Stomach (tissue), 9 donors: ENCODE results near the gene CHD1. TPM values are rescaled to one million over a fixed set of nuclear protein-coding genes. Genes with fewer than 3 reads are reported as not detected.

ENCODE experiments used
- DNase-seq, 2 donors: peaks; one replicate each; pipeline versions ENCODE4 v3.0.0 to v3.0.0-alpha.2; 2013 to 2019
- H3K27ac ChIP-seq, 5 donors: fragments of 200-600 bp in 4 of 5; sonication (generic) in 4 of 5; one replicate each; pipeline ENCODE4 v1.5.1; 2013 to 2019; ENCODE audit warnings: mild to moderate bottlenecking in 1 of 5, moderate library complexity in 1 of 5
- H3K27me3 ChIP-seq, 3 donors: fragments of 200-600 bp; sonication (generic); one replicate each; pipeline ENCODE4 v1.5.1; 2017 to 2019; ENCODE audit warnings: mixed run types in 1 of 3
- H3K36me3 ChIP-seq, 4 donors: fragments of 200-600 bp; sonication (generic); 1 replicate in 3 of 4; 2 replicates in 1 of 4; pipeline ENCODE4 v1.5.1; 2016 to 2019
- H3K4me1 ChIP-seq, 4 donors: fragments of 200-600 bp; sonication (generic); one replicate each; pipeline ENCODE4 v1.5.1; 2016 to 2019
- H3K4me3 ChIP-seq, 4 donors: fragments of 200-600 bp; sonication (generic) in 3 of 4; one replicate each; pipeline ENCODE4 v1.5.1; 2016 to 2019; ENCODE audit warnings: mild to moderate bottlenecking in 1 of 4
- H3K9me3 ChIP-seq, 4 donors: fragments of 200-600 bp; sonication (generic); one replicate each; pipeline ENCODE4 v1.5.1; 2016 to 2019
- EP300 ChIP-seq: sonication (generic); formaldehyde crosslinking; IDR thresholded peaks from one replicate; pipeline ENCODE4 v1.6.1; 2017; ENCODE audit warnings: antibody characterized with exemption
- POLR2A ChIP-seq, 4 donors: fragments of 450-650 bp; IDR thresholded peaks; one replicate each; pipeline ENCODE4 v1.6.1; 2016; ENCODE audit warnings: antibody characterized with exemption in 4 of 4, control low read depth in 2 of 4, mild to moderate bottlenecking in 1 of 4, moderate library complexity in 1 of 4
- POLR2AphosphoS5 ChIP-seq, 3 donors: sonication (generic); formaldehyde crosslinking; IDR thresholded peaks; one replicate each; pipeline ENCODE4 v1.6.1; 2016; ENCODE audit warnings: antibody characterized with exemption in 3 of 3
- WGBS, 5 donors: extraction: QIAGEN DNeasy Blood & Tissue Kit in 3 of 5; methylation state at CpG; one replicate each; pipeline versions ENCODE4 v1.1.5 to v1.1.7; 2013 to 2018; 5-methylcytosine and 5-hydroxymethylcytosine counted together
- intact Hi-C: fragments of 100-400 bp; cut with DNase I; formaldehyde crosslinking; loops from one replicate; pipeline ENCODE4 v1.15.1; 2023; ENCODE audit warnings: low total_unique reads
- polyA plus RNA-seq, 3 donors: library from polyadenylated mRNA; stranded (reverse); fragments of 200-250 nt; gene quantifications; one replicate each; pipeline ENCODE4 v1.2.3, GENCODE V29; 2013
- total RNA-seq, 5 donors: library from RNA; depleted of rRNA; stranded (reverse); fragments of >200 nt; gene quantifications; one replicate each; pipeline versions ENCODE4 v1.1.0 to v1.2.3, GENCODE V29; 2014 to 2016
- TF ChIP-seq, protein P1 (sequence below), 7 experiments: fragments of 450-650 bp in 4 of 7; fragments of 200-600 bp in 3 of 7; sonication (generic) in 3 of 7; IDR thresholded peaks; one replicate each; pipeline ENCODE4 v1.5.1; 2016 to 2019; ENCODE audit warnings: antibody characterized with exemption in 7 of 7, control low read depth in 2 of 7, mild to moderate bottlenecking in 1 of 7
- donor health status: healthy with polysubstance abuse.
- donor health status: Bipolar disorder and iron deficiency.
- donor health status: healthy.

CHD1 gene
- total and polyA plus RNA-seq, 8 donors: 8.0 to 119 (median 36.2) TPM

DNA sequence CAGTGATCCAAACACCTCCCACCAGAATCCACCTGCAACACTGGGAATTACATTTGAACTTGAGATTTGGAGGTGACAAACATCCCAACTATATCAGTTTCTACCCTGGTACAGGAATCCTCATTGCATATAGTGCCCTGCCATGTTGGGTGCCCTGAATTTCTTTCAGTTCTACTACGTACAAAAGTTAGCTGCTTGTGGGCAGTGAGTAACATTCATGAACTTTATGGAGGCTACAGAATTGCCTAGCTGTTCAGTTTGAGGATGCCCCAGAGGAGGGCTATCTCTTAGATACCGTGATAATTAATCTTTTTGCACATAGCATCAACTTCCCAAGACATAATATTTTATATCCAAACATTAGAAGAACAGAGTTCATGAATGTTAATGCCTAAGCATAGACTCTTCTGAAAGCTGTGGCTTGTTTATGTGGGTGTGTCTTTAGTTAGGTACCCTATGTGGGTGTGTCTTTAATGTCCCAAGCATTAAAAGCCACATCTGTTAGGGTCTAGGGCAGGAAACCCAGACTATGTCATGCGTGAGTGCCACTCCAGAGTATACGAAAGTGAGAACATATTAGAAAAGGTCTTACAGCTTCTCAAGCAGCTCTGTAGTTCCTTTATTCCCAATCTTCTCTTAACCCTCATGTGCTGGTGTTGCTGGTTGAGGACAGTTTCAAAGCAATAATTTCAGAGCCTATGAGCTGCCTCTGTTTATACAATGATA lies 47.0 kb upstream of the CHD1 start:
- intact Hi-C loops: no loop called here
- TF ChIP-seq, protein P1, sequence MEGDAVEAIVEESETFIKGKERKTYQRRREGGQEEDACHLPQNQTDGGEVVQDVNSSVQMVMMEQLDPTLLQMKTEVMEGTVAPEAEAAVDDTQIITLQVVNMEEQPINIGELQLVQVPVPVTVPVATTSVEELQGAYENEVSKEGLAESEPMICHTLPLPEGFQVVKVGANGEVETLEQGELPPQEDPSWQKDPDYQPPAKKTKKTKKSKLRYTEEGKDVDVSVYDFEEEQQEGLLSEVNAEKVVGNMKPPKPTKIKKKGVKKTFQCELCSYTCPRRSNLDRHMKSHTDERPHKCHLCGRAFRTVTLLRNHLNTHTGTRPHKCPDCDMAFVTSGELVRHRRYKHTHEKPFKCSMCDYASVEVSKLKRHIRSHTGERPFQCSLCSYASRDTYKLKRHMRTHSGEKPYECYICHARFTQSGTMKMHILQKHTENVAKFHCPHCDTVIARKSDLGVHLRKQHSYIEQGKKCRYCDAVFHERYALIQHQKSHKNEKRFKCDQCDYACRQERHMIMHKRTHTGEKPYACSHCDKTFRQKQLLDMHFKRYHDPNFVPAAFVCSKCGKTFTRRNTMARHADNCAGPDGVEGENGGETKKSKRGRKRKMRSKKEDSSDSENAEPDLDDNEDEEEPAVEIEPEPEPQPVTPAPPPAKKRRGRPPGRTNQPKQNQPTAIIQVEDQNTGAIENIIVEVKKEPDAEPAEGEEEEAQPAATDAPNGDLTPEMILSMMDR (IDR thresholded peaks at IDR 0.05): no peak
- TF ChIP-seq POLR2A (IDR thresholded peaks at IDR 0.05): no peak
- no peak for TF ChIP-seq POLR2AphosphoS5 (IDR thresholded peaks at IDR 0.05)
- TF ChIP-seq EP300: no peak
- WGBS, 5 donors: 65 to 74% (median 72%) methylated on average over 4 of the region's 4 CpGs
- Histone ChIP-seq H3K36me3 (no peaks in the 10 kb centered on the region), H3K9me3 (no peaks in the 10 kb centered on the region), H3K4me1 (peaks cover 4 to 10% (median 5%) of the 10 kb centered on the region in 4 donors), H3K27me3 (no peaks in the 10 kb centered on the region), H3K27ac (peak overlapping the region in 1 of 5 donors; percentile 39), H3K4me3 (no peak overlapping the region)
- DNase-seq: no peak

- Histone ChIP-seq H3K27me3 (no peaks in the 10 kb centered on the region), H3K9me3 (no peaks in the 10 kb centered on the region), H3K4me1 (peaks cover 4 to 10% (median 5%) of the 10 kb centered on the region in 4 donors), H3K27ac (no peak overlapping the region), H3K36me3 (no peaks in the 10 kb centered on the region), H3K4me3 (no peak overlapping the region)
- intact Hi-C loops: no loop called here
- peak in 1 of 2 donors; percentile 31 for DNase-seq
- WGBS, 5 donors: 85 to 96% (median 91%) methylated on average over 2 of the region's 2 CpGs
- TF ChIP-seq POLR2AphosphoS5 (IDR thresholded peaks at IDR 0.05) (peak in 1 of 3 donors; percentile 23), POLR2A (IDR thresholded peaks at IDR 0.05) (no peak)
- TF ChIP-seq, protein P1 (IDR thresholded peaks at IDR 0.05): no peak
Observed at GRCh38 chr5:98975223-98975622, 46.4 kb upstream of the CHD1 start.

DNA sequence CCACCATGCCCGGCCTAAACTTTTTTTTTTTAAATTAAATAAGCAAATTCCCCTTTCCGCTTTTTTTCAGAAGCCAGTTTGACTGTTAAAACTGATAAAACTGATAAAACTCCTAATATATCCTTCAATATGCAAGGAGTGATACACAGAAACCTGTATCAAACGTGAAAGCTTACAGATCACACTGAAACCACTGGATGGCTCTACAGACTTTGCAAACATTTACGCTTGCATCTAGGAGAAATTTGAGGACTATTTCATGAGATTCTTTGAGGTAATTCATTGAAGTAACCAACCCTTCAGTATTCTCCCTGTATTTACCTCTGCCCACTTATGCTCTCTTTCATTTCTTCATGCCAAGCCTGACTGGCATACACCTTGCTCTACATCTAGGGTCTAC lies 40.6 kb upstream of the CHD1 start:
- H3K27ac ChIP-seq: peak overlapping the region in 1 of 5 donors; percentile 4
- DNase-seq: peak in 1 of 2 donors; percentile 44
- intact Hi-C loops: no loop called here
- 43 to 71% (median 55%) methylated on average over 4 of the region's 4 CpGs for WGBS, 5 donors
- peaks cover 0 to 4% (median 0%) of the 10 kb centered on the region in 4 donors for H3K4me1 ChIP-seq
- no peak overlapping the region for H3K4me3 ChIP-seq
- no peaks in the 10 kb centered on the region for H3K36me3 ChIP-seq
- no peaks in the 10 kb centered on the region for H3K27me3 ChIP-seq
- H3K9me3 ChIP-seq: peaks cover 0 to 8% (median 3%) of the 10 kb centered on the region in 4 donors
- TF ChIP-seq, protein P1 (IDR thresholded peaks at IDR 0.05): peak in 2 of 7 experiments; percentile 31 to 53
- TF ChIP-seq POLR2A (IDR thresholded peaks at IDR 0.05): peak in 1 of 4 donors; percentile 18
- TF ChIP-seq EP300: no peak

- Histone ChIP-seq H3K27me3 (no peaks in the 10 kb centered on the region), H3K36me3 (no peaks in the 10 kb centered on the region), H3K9me3 (peaks cover 0 to 8% (median 3%) of the 10 kb centered on the region in 4 donors), H3K4me3 (no peak overlapping the region), H3K4me1 (peaks cover 0 to 4% (median 0%) of the 10 kb centered on the region in 4 donors), H3K27ac (no peak overlapping the region)
- intact Hi-C loops: no loop called here
- TF ChIP-seq POLR2A (IDR thresholded peaks at IDR 0.05) (no peak), POLR2AphosphoS5 (IDR thresholded peaks at IDR 0.05) (no peak), EP300 (no peak)
- TF ChIP-seq, protein P1 (IDR thresholded peaks at IDR 0.05): no peak
- DNase-seq: no peak
- 85 to 87% (median 86%) methylated on average over 4 of the region's 4 CpGs for WGBS, 5 donors
Observed at GRCh38 chr5:98968056-98968564, 39.3 kb upstream of the CHD1 start.
